ENCODE results near the gene PUSL1. TPM values are rescaled to one million over a fixed set of nuclear protein-coding genes. Genes with fewer than 3 reads are reported as not detected.
A peak's percentile ranks its signal among the peaks of the same experiment; 100 is the strongest.

The PUSL1 gene
- total RNA-seq, 8 experiments from 2014 or later, result 12.0 to 45.8 (median 22.4) TPM

DNA sequence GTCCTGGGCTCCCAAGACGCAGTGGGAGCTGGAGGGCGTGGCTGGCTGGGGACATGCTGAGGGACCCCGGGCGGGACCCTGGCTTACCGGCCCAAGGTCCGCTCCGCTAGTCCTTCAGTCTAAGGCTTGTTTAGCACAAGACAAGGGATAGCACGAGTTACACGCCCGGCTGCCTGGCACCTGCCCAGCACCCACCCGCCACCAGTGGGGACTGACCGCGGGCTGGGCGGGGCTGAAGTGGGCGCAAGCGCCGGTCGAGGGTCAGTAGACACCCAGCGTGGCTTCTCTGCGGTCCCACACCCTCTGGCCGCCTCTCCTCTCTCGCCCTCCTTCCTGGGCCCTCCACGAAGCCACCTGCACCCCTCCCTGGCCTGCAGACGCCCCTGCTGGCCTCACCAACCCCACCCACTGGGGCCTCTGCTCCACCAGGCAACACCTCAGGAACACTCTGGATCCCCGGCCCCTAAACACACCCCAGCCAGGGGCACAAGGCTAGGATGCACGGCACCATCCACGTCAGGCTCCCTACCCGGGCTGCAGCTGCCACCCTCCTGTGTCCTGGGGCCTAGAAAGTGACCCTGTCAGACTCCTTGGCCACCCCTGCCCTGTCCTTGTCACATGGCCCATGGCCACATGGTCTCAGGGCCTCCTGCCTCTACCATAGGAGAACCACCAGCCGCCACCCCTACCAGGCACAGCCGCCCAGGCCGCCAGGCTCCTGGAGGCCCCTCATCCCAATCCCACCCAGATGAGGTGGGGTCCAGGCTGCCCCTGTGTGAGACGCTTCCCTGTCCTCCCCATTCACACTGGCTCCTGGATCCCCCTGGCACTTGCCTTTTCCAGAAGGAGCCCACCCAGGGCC, 28.8 kb downstream of the PUSL1 start:
- 92 to 100% (median 93%) methylated on average over 1 to 5 of the region's 32 CpGs; no CpG with 5 or more reads in 7 of the 10 experiments for WGBS, 10 experiments
- ATAC-seq (replicated peaks in 6 of 8), result no peak
- Histone ChIP-seq H3K27ac (no peak overlapping the region), H3K4me1 (replicated peaks in 1 of 2) (no peaks in the 10 kb centered on the region), H3K4me3 (no peak overlapping the region)
- in situ Hi-C loops (cut with MboI; ENCODE audit: low pct_unique_long_range_greater_than_20kb in 2 of 9, low sequenced_read_pairs in 9 of 9, unreplicated experiment in 9 of 9), result no loop called here

- peak in 1 of 8 experiments; percentile 21 for ATAC-seq (replicated peaks in 6 of 8)
- Histone ChIP-seq H3K4me1 (replicated peaks in 1 of 2) (no peaks in the 10 kb centered on the region), H3K27ac (no peak overlapping the region), H3K4me3 (no peak overlapping the region)
- in situ Hi-C loops (cut with MboI; ENCODE audit: low pct_unique_long_range_greater_than_20kb in 2 of 9, low sequenced_read_pairs in 9 of 9, unreplicated experiment in 9 of 9), result no loop called here
- WGBS, 10 experiments, result no CpG with 5 or more reads among the region's 18 CpGs
These were observed 29.4 kb downstream of the PUSL1 start for GRCh38 chr1:1337793-1338147.

DNA sequence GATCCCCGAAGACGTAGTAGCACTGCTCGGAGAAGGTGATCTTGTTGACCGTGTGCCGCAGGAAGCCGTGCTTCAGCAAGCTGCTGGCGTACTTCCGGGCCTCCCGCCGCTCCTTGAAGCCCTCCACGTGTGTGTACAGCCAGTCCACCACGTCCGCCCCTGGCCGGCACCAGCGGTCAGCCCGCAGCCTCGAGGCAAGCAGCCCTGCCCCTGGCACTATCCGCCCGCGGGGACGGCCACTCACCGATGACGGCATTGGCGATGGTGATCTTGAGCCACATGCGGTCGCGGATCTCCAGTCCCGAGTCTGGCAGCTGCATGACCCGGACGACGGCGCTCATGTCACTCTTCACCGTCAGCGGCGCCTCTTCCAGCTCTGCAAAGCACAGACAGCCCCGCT, 29.9 kb downstream of the PUSL1 start:
- in situ Hi-C loops (cut with MboI; ENCODE audit: low pct_unique_long_range_greater_than_20kb in 2 of 9, low sequenced_read_pairs in 9 of 9, unreplicated experiment in 9 of 9), result no loop called here
- H3K4me3 ChIP-seq, result no peak overlapping the region
- H3K27ac ChIP-seq, result no peak overlapping the region
- 92 to 100% (median 95%) methylated on average over 2 to 27 of the region's 36 CpGs; no CpG with 5 or more reads in 6 of the 10 experiments for WGBS, 10 experiments
- no peak for ATAC-seq (replicated peaks in 6 of 8)
- H3K4me1 ChIP-seq (replicated peaks in 1 of 2), result no peaks in the 10 kb centered on the region

GRCh38 chr1:1340185-1340584, 31.8 kb downstream of the PUSL1 start:
- H3K27ac ChIP-seq, result no peak overlapping the region
- in situ Hi-C loops (cut with MboI; ENCODE audit: low pct_unique_long_range_greater_than_20kb in 2 of 9, low sequenced_read_pairs in 9 of 9, unreplicated experiment in 9 of 9), result no loop called here
- H3K4me1 ChIP-seq (replicated peaks in 1 of 2), result no peaks in the 10 kb centered on the region
- no peak for ATAC-seq (replicated peaks in 6 of 8)
- H3K4me3 ChIP-seq, result no peak overlapping the region
- 94 to 97% (median 96%) methylated on average over 4 to 6 of the region's 23 CpGs; no CpG with 5 or more reads in 7 of the 10 experiments for WGBS, 10 experiments

DNA sequence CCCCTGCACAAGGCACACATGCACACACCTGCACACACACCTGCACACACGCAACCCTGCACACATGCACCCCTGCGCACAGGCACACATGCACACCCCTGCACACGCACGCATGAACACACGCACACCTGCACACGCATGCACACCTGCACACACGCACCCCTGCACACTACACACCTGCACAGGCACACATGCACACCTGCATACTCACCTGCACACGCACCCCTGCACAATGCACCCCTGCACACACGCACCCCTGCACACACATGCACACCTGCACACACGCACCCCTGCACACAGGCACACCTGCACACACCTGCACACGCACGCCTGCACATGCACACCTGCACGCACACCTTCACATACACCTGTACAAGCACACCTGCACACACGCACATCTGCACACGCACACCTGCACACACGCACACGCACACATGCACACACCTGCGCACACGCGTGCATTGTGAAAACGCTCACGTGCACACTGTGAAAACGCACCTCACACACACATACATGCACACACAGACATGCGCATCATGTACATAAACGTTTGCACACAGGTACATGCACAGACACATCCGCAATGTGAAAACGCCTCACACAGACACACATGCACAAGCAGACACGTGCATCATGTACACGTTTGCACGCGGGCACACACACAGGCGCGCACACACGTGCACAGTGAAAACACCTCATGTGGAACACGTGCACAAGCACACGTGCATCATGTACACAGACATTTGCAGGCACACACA, 32.6 kb downstream of the PUSL1 start:
- no peak for ATAC-seq (replicated peaks in 6 of 8)
- WGBS, 10 experiments, result 75 to 100% (median 94%) methylated on average over 4 to 34 of the region's 36 CpGs
- in situ Hi-C loops (cut with MboI; ENCODE audit: low pct_unique_long_range_greater_than_20kb in 2 of 9, low sequenced_read_pairs in 9 of 9, unreplicated experiment in 9 of 9), result no loop called here
- Histone ChIP-seq H3K4me1 (replicated peaks in 1 of 2) (no peaks in the 10 kb centered on the region), H3K27ac (no peak overlapping the region), H3K4me3 (no peak overlapping the region)

GRCh38 chr1:1341549-1342021, 33.2 kb downstream of the PUSL1 start:
- ATAC-seq (replicated peaks in 6 of 8), result no peak
- Histone ChIP-seq H3K4me3 (no peak overlapping the region), H3K27ac (no peak overlapping the region), H3K4me1 (replicated peaks in 1 of 2) (no peaks in the 10 kb centered on the region)
- in situ Hi-C loops (cut with MboI; ENCODE audit: low pct_unique_long_range_greater_than_20kb in 2 of 9, low sequenced_read_pairs in 9 of 9, unreplicated experiment in 9 of 9), result no loop called here
- WGBS, 10 experiments, result 84 to 100% (median 91%) methylated on average over 3 to 10 of the region's 17 CpGs; no CpG with 5 or more reads in 4 of the 10 experiments

- Histone ChIP-seq H3K4me3 (no peak overlapping the region), H3K4me1 (replicated peaks in 1 of 2) (peaks cover 2 to 5% of the 10 kb centered on the region in 2 donors), H3K27ac (no peak overlapping the region)
- in situ Hi-C loops (cut with MboI; ENCODE audit: low pct_unique_long_range_greater_than_20kb in 2 of 9, low sequenced_read_pairs in 9 of 9, unreplicated experiment in 9 of 9), result no loop called here
- no peak for ATAC-seq (replicated peaks in 6 of 8)
- 100% methylated on average over 1 to 6 of the region's 28 CpGs; no CpG with 5 or more reads in 8 of the 10 experiments for whole genome bisulfite sequencing, 10 experiments
These were observed 33.7 kb downstream of the PUSL1 start for GRCh38 chr1:1342061-1342562.

DNA sequence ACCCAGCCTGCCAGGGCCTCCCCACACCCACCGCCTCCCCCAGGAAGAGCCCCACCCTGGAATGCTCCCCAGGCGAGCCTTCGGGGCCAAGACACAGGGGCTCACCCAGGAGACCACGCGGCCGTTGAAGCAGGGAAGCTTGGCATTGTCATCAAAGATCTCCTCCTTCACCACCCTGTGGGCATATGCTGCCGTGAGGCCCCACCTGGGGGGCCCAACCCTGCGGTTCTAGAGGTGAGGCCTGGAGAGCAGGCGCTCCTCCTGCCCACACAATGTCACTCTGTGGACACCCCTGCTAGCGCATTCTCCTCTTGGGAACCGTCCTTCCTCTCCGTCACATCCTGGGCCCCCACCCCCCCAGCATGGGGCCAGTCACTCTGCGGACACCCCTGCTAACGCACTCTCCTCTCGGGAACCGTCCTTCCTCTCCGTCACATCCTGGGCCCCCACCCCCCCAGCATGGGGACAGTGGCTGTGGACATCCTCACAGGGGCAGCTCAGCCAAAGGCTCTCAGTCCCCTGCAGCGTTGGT, 34.3 kb downstream of the PUSL1 start:
- no peak overlapping the region for H3K4me3 ChIP-seq
- no peak overlapping the region for H3K27ac ChIP-seq
- in situ Hi-C loops (cut with MboI; ENCODE audit: low pct_unique_long_range_greater_than_20kb in 2 of 9, low sequenced_read_pairs in 9 of 9, unreplicated experiment in 9 of 9), result no loop called here
- no peak for ATAC-seq (replicated peaks in 6 of 8)
- no CpG with 5 or more reads among the region's 18 CpGs for WGBS, 10 experiments
- H3K4me1 ChIP-seq (replicated peaks in 1 of 2), result peaks cover 7 to 10% of the 10 kb centered on the region in 2 donors

DNA sequence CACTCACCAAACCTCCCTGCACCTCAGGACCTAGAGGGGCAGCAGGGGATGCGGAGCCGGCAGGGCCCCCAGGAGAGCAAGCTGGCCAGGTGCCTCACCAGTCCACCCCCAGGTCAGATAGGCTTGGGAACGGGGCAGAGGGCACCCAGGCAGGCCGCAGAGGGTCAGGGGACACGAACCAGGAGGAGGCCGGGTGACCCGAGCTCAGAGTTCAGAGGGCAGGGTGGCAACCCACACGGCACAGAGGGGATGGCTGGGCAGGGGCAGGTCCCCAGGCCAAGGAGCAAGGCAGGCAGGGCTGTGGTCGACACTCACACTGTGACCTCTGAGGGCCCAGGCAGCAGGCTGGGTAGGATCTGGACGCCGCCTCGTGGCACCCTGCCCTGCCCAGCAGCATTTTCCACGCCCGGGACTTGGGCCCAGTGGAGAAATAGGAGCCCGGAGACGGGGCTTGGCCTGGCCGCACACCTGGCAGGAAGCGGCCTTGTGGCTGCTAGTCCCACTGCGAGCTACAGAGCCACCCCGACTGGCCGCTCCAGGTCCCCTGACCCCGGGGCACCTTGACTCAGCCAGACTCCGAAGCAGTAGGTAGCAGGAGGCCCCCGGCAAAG, 35.5 kb downstream of the PUSL1 start:
- 90 to 100% (median 93%) methylated on average over 1 to 8 of the region's 24 CpGs; no CpG with 5 or more reads in 6 of the 10 experiments for WGBS, 10 experiments
- in situ Hi-C loops (cut with MboI; ENCODE audit: low pct_unique_long_range_greater_than_20kb in 2 of 9, low sequenced_read_pairs in 9 of 9, unreplicated experiment in 9 of 9), result no loop called here
- H3K4me1 ChIP-seq (replicated peaks in 1 of 2), result peaks cover 11 to 16% of the 10 kb centered on the region in 2 donors
- H3K4me3 ChIP-seq, result no peak overlapping the region
- ATAC-seq (replicated peaks in 6 of 8), result no peak
- H3K27ac ChIP-seq, result no peak overlapping the region

GRCh38 chr1:1344655-1345361, 36.4 kb downstream of the PUSL1 start:
- Histone ChIP-seq H3K4me3 (no peak overlapping the region), H3K4me1 (replicated peaks in 1 of 2) (peaks cover 11 to 16% of the 10 kb centered on the region in 2 donors), H3K27ac (no peak overlapping the region)
- WGBS, 10 experiments, result 25 to 87% methylated on average over 6 of the region's 15 CpGs; no CpG with 5 or more reads in 8 of the 10 experiments
- in situ Hi-C loops (cut with MboI; ENCODE audit: low pct_unique_long_range_greater_than_20kb in 2 of 9, low sequenced_read_pairs in 9 of 9, unreplicated experiment in 9 of 9), result no loop called here
- ATAC-seq (replicated peaks in 6 of 8), result peak in 3 of 8 experiments; percentile 2 to 10 (median 4)

- Histone ChIP-seq H3K27ac (no peak overlapping the region), H3K4me1 (replicated peaks in 1 of 2) (peaks cover 11 to 16% of the 10 kb centered on the region in 2 donors), H3K4me3 (no peak overlapping the region)
- in situ Hi-C loops (cut with MboI; ENCODE audit: low pct_unique_long_range_greater_than_20kb in 2 of 9, low sequenced_read_pairs in 9 of 9, unreplicated experiment in 9 of 9), result no loop called here
- WGBS, 10 experiments, result 60 to 100% (median 92%) methylated on average over 1 to 8 of the region's 16 CpGs; no CpG with 5 or more reads in 6 of the 10 experiments
- peak in 1 of 8 experiments; percentile 0 for ATAC-seq (replicated peaks in 6 of 8)
These were observed 37.0 kb downstream of the PUSL1 start for GRCh38 chr1:1345384-1345783.

DNA sequence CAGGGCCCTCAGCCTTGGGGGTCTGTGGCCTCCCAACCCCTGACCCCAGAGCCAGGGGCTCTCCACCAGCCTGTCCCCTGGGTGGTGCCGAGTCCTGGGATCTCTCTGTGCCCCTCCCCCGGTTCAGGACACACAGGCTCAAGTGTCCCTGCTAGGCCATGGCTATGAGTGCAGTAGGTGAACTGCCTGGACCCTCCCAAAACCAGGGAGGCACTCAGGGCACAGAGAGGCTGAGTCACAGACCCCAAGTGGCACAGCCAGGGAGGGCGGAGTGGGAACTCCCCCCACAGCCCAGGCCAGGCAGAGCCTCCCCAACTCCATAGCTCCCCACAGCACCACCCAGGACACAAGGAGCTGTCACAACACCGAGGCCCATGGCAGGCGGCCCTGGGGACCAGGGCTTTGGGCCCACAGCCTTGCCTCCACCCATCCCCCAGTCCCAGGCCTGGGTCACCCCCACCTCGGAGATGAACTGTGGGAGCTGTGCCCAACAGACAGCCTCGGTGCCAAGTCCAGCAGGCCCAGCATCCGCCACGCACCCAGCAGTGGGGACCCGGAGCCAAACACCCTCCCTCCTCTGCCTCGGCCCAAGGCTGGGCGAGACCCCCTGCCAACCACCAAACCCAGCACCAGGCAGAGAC, 37.6 kb downstream of the PUSL1 start:
- WGBS, 10 experiments, result 60 to 89% (median 82%) methylated on average over 1 to 6 of the region's 12 CpGs; no CpG with 5 or more reads in 6 of the 10 experiments
- ATAC-seq (replicated peaks in 6 of 8), result no peak
- peaks cover 11 to 16% of the 10 kb centered on the region in 2 donors for H3K4me1 ChIP-seq (replicated peaks in 1 of 2)
- H3K27ac ChIP-seq, result no peak overlapping the region
- H3K4me3 ChIP-seq, result no peak overlapping the region
- in situ Hi-C loops (cut with MboI; ENCODE audit: low pct_unique_long_range_greater_than_20kb in 2 of 9, low sequenced_read_pairs in 9 of 9, unreplicated experiment in 9 of 9), result no loop called here

Data from motor neuron (in vitro differentiated cells).